Measurements from ENCODE around the gene PHF2. TPM values are rescaled to one million over a fixed set of nuclear protein-coding genes. Genes with fewer than 3 reads are reported as not detected.

Gene PHF2
- total RNA-seq, 2 donors from 2014 or later = 15.0 to 19.8 TPM

DNA sequence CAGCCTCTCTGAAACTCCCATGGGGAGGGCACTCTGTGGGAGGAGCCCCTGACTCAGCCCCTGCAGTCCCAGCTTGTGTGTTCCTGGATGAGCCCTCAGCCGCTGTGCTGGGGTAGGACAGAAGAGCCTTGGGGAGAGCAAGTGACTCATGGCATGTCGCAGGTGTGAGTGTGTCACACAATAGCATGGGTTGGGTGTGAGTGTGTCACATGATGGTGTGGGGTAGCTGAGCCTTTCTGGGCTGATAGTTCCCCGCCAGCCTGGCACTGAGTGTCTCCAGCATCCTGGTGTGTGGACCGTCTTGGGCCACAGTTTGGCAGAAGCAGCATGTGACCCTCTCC lies 83.4 kb downstream of the PHF2 start:
- Histone ChIP-seq H3K27ac (no peak overlapping the region), H3K4me3 (no peak overlapping the region), H3K27me3 (no peaks in the 10 kb centered on the region), H3K9me3 (no peaks in the 10 kb centered on the region), H3K4me1 (no peaks in the 10 kb centered on the region), H3K36me3 (replicated peaks in 1 of 2; ENCODE audit: insufficient read depth in 1 of 2, low read depth in 2 of 2) (peaks cover 0 to 7% of the 10 kb centered on the region in 2 donors)
- ATAC-seq (no peak), DNase-seq (peak in 2 of 4 donors; percentile 2 to 5)
- intact Hi-C loops (cut with DNase I) = no loop called here
- WGBS, 2 donors = 96 to 100% methylated on average over 3 to 4 of the region's 4 CpGs
- TF ChIP-seq CTCF (IDR thresholded peaks at IDR 0.05) = no peak

GRCh38 chr9:93660352-93661046 lies 84.1 kb downstream of the PHF2 start:
- 74 to 100% methylated on average over 2 to 5 of the region's 5 CpGs for WGBS, 2 donors
- Histone ChIP-seq H3K27ac (no peak overlapping the region), H3K4me3 (no peak overlapping the region), H3K36me3 (replicated peaks in 1 of 2; ENCODE audit: insufficient read depth in 1 of 2, low read depth in 2 of 2) (peaks cover 0 to 7% of the 10 kb centered on the region in 2 donors), H3K27me3 (no peaks in the 10 kb centered on the region), H3K9me3 (no peaks in the 10 kb centered on the region), H3K4me1 (no peaks in the 10 kb centered on the region)
- intact Hi-C loops (cut with DNase I) = no loop called here
- peak in 1 of 4 donors; percentile 6 for DNase-seq
- no peak for ATAC-seq
- no peak for TF ChIP-seq POLR2A (IDR thresholded peaks at IDR 0.05)
- no peak for TF ChIP-seq CTCF (IDR thresholded peaks at IDR 0.05)

GRCh38 chr9:93661591-93661990 lies 85.2 kb downstream of the PHF2 start:
- intact Hi-C loops (cut with DNase I) = no loop called here
- Histone ChIP-seq H3K4me1 (no peaks in the 10 kb centered on the region), H3K36me3 (replicated peaks in 1 of 2; ENCODE audit: insufficient read depth in 1 of 2, low read depth in 2 of 2) (peaks cover 0 to 6% of the 10 kb centered on the region in 2 donors), H3K9me3 (no peaks in the 10 kb centered on the region), H3K27me3 (no peaks in the 10 kb centered on the region), H3K27ac (no peak overlapping the region), H3K4me3 (no peak overlapping the region)
- DNase-seq (no peak), ATAC-seq (no peak)
- TF ChIP-seq POLR2A (IDR thresholded peaks at IDR 0.05) (no peak), CTCF (IDR thresholded peaks at IDR 0.05) (no peak)
- WGBS, 2 donors = 88 to 95% methylated on average over 1 of the region's 1 CpG

DNA sequence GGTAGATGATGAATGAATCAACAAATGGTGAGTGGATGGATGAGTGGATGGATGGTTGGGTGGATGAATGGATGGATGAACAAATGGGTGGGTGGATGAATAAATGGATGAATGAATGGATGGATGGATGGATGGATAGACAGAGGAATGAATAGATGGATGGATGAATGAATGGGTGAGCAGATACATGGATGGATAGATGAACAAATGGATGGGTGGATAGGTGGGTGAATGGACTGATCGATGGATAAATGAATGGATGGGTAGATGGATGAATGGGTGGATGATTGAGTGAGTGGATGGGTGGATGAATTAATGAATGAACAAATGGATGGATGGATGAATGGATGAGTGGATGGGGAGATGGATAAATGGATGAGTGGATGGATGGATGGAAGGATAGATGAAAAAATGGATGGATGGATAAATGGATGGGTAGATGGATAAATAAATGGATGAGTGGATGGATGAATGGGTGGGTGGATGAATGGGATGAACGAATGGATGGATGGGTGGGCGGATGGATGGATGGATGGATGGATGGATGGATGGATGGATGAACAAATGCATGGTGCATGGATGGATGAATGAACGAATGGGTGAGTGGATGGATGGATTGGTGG lies 85.7 kb downstream of the PHF2 start:
- H3K9me3 ChIP-seq = no peaks in the 10 kb centered on the region
- H3K27ac ChIP-seq = no peak overlapping the region
- peaks cover 0 to 8% of the 10 kb centered on the region in 2 donors for H3K36me3 ChIP-seq (replicated peaks in 1 of 2; ENCODE audit: insufficient read depth in 1 of 2, low read depth in 2 of 2)
- H3K4me1 ChIP-seq = no peaks in the 10 kb centered on the region
- 81 to 99% methylated on average over 4 of the region's 4 CpGs for WGBS, 2 donors
- no peak overlapping the region for H3K4me3 ChIP-seq
- TF ChIP-seq CTCF (IDR thresholded peaks at IDR 0.05) (no peak), POLR2A (IDR thresholded peaks at IDR 0.05) (no peak)
- no peak for DNase-seq
- ATAC-seq = no peak
- H3K27me3 ChIP-seq = no peaks in the 10 kb centered on the region
- intact Hi-C loops (cut with DNase I) = no loop called here

Measured in body of pancreas (tissue), 4 donors.